SK-N-SH (cell line): ENCODE measurements around the gene PDE4D.

Source experiments
- CHD2 ChIP-seq: fragments of 150-350 bp; IDR thresholded peaks from 2 replicates; pipeline ENCODE4 v1.6.1; 2018; ENCODE audit warnings: low read length; ENCODE audit not compliant: partially characterized antibody
- EP300 ChIP-seq, 2 experiments: IDR thresholded peaks; 2 replicates each; pipeline versions ENCODE4 v1.4.0 to v1.6.1; 2012; ENCODE audit warnings: borderline replicate concordance in 1 of 2, low read depth in 1 of 2, low read length in 1 of 2
- GABPA ChIP-seq: IDR thresholded peaks from 2 replicates; pipeline ENCODE4 v1.4.0; 2012; ENCODE audit warnings: low read depth, mild to moderate bottlenecking
- POLR2AphosphoS5 ChIP-seq: IDR thresholded peaks from 2 replicates; pipeline ENCODE4 v1.6.1; 2012; ENCODE audit warnings: low read depth, low read length
- SMC3 ChIP-seq: IDR thresholded peaks from 2 replicates; pipeline ENCODE4 v1.6.1; 2012; ENCODE audit warnings: low read depth, low read length, improper control_type of control experiment
- TF ChIP-seq, protein P1 (sequence below): fragments of 200-600 bp; sonication (generic); IDR thresholded peaks from 2 replicates; pipeline ENCODE4 v1.6.1; 2017; ENCODE audit warnings: antibody characterized with exemption, mild to moderate bottlenecking, moderate library complexity

DNA sequence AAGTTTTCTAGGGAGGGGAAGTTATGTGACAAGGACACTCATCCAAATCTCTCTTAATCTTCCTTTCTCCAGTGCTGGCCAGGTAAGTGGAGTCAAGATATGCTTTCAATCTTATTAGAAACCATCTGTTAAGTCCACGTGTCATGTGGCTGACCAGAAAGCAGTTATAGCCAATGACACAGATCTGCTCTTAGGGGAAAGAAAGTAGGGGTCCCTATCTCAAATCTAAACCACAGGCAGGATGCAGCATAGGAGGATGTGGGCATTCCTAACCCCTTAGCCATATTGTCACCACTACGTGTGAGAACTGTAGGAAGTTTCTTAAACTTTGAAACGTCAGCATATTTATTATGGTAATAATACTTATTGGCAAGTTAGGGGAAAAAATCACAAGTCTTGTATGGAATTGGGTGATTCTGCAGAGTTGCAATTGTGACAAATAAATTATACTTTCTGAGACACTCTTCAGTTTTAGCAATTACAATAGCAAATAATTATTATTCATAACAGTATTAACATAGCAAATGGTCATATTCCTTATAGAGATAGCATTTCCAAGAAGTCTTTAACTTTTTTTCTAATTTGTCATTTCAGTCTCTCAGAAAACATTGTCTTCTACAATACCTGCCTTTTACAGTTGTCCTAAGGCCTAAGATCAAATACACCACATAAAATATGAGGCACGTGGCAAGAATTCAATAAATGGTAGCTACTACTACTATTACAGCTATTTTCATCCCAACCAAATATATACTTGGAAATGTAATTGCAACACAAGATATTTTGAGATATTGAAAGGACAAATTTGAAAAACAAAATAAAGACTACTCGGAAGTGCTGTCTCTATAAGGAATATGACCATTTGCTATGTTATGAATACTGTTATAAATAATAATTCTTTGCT lies 236.9 kb downstream of the PDE4D start:
- no peak for TF ChIP-seq EP300 (IDR thresholded peaks at IDR 0.05; ENCODE audit: borderline replicate concordance in 1 of 2, low read depth in 1 of 2, low read length in 1 of 2)
- TF ChIP-seq, protein P1, sequence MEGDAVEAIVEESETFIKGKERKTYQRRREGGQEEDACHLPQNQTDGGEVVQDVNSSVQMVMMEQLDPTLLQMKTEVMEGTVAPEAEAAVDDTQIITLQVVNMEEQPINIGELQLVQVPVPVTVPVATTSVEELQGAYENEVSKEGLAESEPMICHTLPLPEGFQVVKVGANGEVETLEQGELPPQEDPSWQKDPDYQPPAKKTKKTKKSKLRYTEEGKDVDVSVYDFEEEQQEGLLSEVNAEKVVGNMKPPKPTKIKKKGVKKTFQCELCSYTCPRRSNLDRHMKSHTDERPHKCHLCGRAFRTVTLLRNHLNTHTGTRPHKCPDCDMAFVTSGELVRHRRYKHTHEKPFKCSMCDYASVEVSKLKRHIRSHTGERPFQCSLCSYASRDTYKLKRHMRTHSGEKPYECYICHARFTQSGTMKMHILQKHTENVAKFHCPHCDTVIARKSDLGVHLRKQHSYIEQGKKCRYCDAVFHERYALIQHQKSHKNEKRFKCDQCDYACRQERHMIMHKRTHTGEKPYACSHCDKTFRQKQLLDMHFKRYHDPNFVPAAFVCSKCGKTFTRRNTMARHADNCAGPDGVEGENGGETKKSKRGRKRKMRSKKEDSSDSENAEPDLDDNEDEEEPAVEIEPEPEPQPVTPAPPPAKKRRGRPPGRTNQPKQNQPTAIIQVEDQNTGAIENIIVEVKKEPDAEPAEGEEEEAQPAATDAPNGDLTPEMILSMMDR, result no peak
- no peak for TF ChIP-seq CHD2
- no peak for TF ChIP-seq POLR2AphosphoS5
- TF ChIP-seq GABPA, result no peak
- no peak for TF ChIP-seq SMC3
